Subcutaneous abdominal adipose tissue (tissue), 5 donors: ENCODE results near the gene PNRC1.

Experiments used
- H3K27ac ChIP-seq: one replicate; pipeline ENCODE4 v1.7.0; 2013; ENCODE audit warnings: low read depth, mild to moderate bottlenecking, inconsistent platforms, low read length, moderate library complexity
- H3K27me3 ChIP-seq, 5 donors: one replicate each; pipeline ENCODE4 v1.7.0; 2013; ENCODE audit warnings: low read length in 5 of 5, inconsistent platforms in 1 of 5; ENCODE audit not compliant: control insufficient read depth in 5 of 5, insufficient read depth in 4 of 5
- H3K36me3 ChIP-seq, 5 donors: one replicate each; pipeline ENCODE4 v1.7.0; 2013; ENCODE audit warnings: low read length in 5 of 5; ENCODE audit not compliant: control insufficient read depth in 5 of 5, insufficient read depth in 5 of 5
- H3K4me1 ChIP-seq, 5 donors: one replicate each; pipeline ENCODE4 v1.7.0; 2013; ENCODE audit warnings: low read length in 5 of 5, mild to moderate bottlenecking in 3 of 5, moderate library complexity in 1 of 5; ENCODE audit not compliant: control insufficient read depth in 5 of 5, insufficient read depth in 5 of 5
- H3K4me3 ChIP-seq, 5 donors: one replicate each; pipeline ENCODE4 v1.7.0; 2013; ENCODE audit warnings: low read length in 5 of 5, low read depth in 1 of 5
- H3K9ac ChIP-seq, 5 donors: one replicate each; pipeline ENCODE4 v1.7.0; 2013; ENCODE audit warnings: low read length in 5 of 5, mild to moderate bottlenecking in 4 of 5, moderate library complexity in 3 of 5
- H3K9me3 ChIP-seq, 5 donors: one replicate each; pipeline ENCODE4 v1.7.0; 2013; ENCODE audit warnings: low read length in 5 of 5; ENCODE audit not compliant: control insufficient read depth in 5 of 5
- donor health status: healthy.
- donor health status: healthy.
- donor health status: healthy.
- donor health status: healthy.
- donor health status: healthy.

Gene PNRC1

GRCh38 chr6:89044328-89045010 lies 36.1 kb upstream of the PNRC1 start:
- Histone ChIP-seq H3K36me3 (no peaks in the 10 kb centered on the region), H3K27me3 (no peaks in the 10 kb centered on the region), H3K9me3 (no peaks in the 10 kb centered on the region), H3K27ac (no peak overlapping the region), H3K4me3 (no peak overlapping the region), H3K9ac (no peak overlapping the region), H3K4me1 (peaks cover 0 to 13% (median 3%) of the 10 kb centered on the region in 5 donors)

DNA sequence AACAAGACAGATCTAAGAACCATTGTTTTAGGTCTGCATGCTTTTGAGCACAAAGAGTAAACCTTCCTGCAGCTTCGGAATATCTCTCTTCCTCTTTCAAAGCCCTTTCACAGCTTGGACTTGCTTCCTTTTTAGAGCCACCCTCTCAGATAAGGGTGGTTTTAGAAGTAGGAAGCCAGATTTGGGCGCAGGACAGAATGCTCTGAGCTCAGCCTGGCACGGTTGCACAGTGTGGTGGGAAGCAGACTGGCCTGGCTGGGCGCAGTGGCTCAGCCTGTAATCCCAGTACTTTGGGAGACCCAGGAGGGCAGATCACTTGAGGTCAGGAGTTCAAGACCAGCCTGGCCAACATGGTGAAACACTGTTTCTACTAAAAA lies 35.6 kb upstream of the PNRC1 start:
- H3K36me3 ChIP-seq, result no peaks in the 10 kb centered on the region
- H3K4me1 ChIP-seq, result peaks cover 4 to 18% (median 8%) of the 10 kb centered on the region in 5 donors
- no peak overlapping the region for H3K27ac ChIP-seq
- H3K9ac ChIP-seq, result no peak overlapping the region
- H3K4me3 ChIP-seq, result no peak overlapping the region
- H3K9me3 ChIP-seq, result no peaks in the 10 kb centered on the region
- no peaks in the 10 kb centered on the region for H3K27me3 ChIP-seq

GRCh38 chr6:89045576-89045975 lies 35.0 kb upstream of the PNRC1 start:
- H3K9me3 ChIP-seq, result no peaks in the 10 kb centered on the region
- H3K4me3 ChIP-seq, result no peak overlapping the region
- H3K27me3 ChIP-seq, result no peaks in the 10 kb centered on the region
- H3K4me1 ChIP-seq, result peaks cover 10 to 24% (median 13%) of the 10 kb centered on the region in 5 donors
- H3K27ac ChIP-seq, result no peak overlapping the region
- no peaks in the 10 kb centered on the region for H3K36me3 ChIP-seq
- no peak overlapping the region for H3K9ac ChIP-seq

- H3K27me3 ChIP-seq, result no peaks in the 10 kb centered on the region
- no peak overlapping the region for H3K4me3 ChIP-seq
- no peak overlapping the region for H3K27ac ChIP-seq
- H3K4me1 ChIP-seq, result peaks cover 12 to 28% (median 16%) of the 10 kb centered on the region in 5 donors
- H3K9me3 ChIP-seq, result no peaks in the 10 kb centered on the region
- H3K9ac ChIP-seq, result no peak overlapping the region
- no peaks in the 10 kb centered on the region for H3K36me3 ChIP-seq
These were observed 33.1 kb upstream of the PNRC1 start for GRCh38 chr6:89047473-89047872.

DNA sequence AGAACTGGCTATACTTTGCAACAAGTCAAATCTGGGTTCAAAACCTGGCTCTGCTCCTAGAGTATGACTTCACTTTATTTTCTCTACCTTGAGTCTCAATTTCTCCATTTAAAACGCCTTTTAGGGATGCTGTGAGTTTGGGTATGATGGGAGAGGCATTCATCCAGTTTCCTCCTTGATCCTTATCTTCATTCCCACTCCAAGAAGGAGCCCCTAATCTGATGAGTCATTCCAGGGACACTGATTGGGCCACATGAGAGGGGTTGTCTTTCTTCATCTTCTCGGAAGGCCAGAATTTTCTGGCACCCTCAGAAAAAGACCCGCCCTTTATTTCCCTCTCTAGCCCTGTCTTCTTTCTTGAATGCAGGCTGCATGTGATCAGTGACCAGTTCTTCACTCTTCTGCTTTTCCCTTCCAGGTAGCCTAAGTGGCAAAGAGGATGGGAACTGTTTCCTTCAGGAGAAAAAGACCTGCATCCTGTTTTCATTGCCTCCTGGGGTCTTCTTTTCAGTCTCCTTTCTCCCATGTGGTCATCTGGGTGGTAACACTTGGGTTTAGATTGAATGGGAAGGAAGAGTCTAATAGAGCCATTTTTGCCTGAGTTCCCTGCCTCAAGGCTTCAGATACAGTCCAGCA lies 32.1 kb upstream of the PNRC1 start:
- H3K27ac ChIP-seq, result no peak overlapping the region
- no peak overlapping the region for H3K4me3 ChIP-seq
- H3K9ac ChIP-seq, result no peak overlapping the region
- H3K27me3 ChIP-seq, result no peaks in the 10 kb centered on the region
- H3K4me1 ChIP-seq, result peaks cover 12 to 28% (median 16%) of the 10 kb centered on the region in 5 donors
- H3K36me3 ChIP-seq, result no peaks in the 10 kb centered on the region
- H3K9me3 ChIP-seq, result no peaks in the 10 kb centered on the region

GRCh38 chr6:89048985-89049384 lies 31.6 kb upstream of the PNRC1 start:
- Histone ChIP-seq H3K36me3 (no peaks in the 10 kb centered on the region), H3K4me3 (no peak overlapping the region), H3K9ac (no peak overlapping the region), H3K27me3 (no peaks in the 10 kb centered on the region), H3K4me1 (peaks cover 12 to 28% (median 16%) of the 10 kb centered on the region in 5 donors), H3K9me3 (no peaks in the 10 kb centered on the region), H3K27ac (no peak overlapping the region)

- H3K4me1 ChIP-seq, result peaks cover 12 to 26% (median 16%) of the 10 kb centered on the region in 5 donors
These were observed 30.4 kb upstream of the PNRC1 start for GRCh38 chr6:89050155-89050554.

DNA sequence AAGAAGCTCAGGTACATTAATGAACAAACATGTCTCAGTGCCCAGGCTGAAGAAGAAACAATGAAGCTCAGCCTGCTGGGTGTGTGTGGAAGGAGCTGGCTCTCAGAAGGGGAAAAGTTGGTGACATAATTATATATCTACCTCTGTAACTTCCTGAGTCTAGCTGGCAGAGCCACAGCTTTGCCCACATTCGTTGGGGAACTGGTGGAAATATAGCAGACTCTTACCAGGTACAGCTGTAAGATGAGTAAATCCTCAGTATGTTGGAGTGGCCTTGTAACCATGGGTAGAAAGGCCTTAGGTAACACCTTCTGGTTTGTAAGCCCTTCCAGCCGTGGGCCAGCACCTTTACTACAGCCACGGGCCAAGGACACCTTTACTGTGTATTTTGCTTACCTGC lies 29.9 kb upstream of the PNRC1 start:
- H3K36me3 ChIP-seq, result no peaks in the 10 kb centered on the region
- H3K27me3 ChIP-seq, result no peaks in the 10 kb centered on the region
- no peak overlapping the region for H3K4me3 ChIP-seq
- no peaks in the 10 kb centered on the region for H3K9me3 ChIP-seq
- H3K4me1 ChIP-seq, result peaks cover 12 to 26% (median 16%) of the 10 kb centered on the region in 5 donors
- peak overlapping the region; percentile 39 for H3K27ac ChIP-seq
- H3K9ac ChIP-seq, result no peak overlapping the region

More at GRCh38 chr6:89050155-89050554, 30.4 kb upstream of the PNRC1 start:
- Histone ChIP-seq H3K9me3 (no peaks in the 10 kb centered on the region), H3K27me3 (no peaks in the 10 kb centered on the region), H3K27ac (peak overlapping the region; percentile 39), H3K9ac (no peak overlapping the region), H3K4me3 (no peak overlapping the region), H3K36me3 (no peaks in the 10 kb centered on the region)

GRCh38 chr6:89051676-89052075 lies 28.9 kb upstream of the PNRC1 start:
- Histone ChIP-seq H3K4me1 (peaks cover 12 to 26% (median 16%) of the 10 kb centered on the region in 5 donors), H3K4me3 (no peak overlapping the region), H3K9me3 (no peaks in the 10 kb centered on the region)

DNA sequence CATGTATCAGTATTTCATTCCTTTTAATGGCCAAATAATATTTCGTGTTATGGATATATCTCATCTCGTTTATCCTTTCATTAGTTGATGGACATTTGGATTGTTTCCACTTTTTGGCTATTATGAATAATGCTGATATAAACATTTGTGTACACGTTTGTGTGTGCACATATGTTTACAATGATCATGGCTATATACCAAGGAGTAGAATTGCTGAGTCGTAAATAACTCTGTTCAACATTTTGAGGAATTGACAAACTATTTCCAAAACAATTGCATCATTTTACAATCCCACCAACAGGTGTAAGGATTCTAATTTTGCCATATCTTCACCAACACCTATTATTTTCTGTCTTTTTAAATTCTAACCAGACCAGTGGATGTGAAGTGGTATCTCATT lies 26.3 kb upstream of the PNRC1 start:
- Histone ChIP-seq H3K9me3 (no peaks in the 10 kb centered on the region), H3K27ac (no peak overlapping the region)

More at GRCh38 chr6:89051676-89052075, 28.9 kb upstream of the PNRC1 start:
- H3K36me3 ChIP-seq, result no peaks in the 10 kb centered on the region
- H3K9ac ChIP-seq, result no peak overlapping the region
- no peaks in the 10 kb centered on the region for H3K27me3 ChIP-seq
- H3K27ac ChIP-seq, result no peak overlapping the region

More for the DNA sequence above, 26.3 kb upstream of the PNRC1 start:
- no peaks in the 10 kb centered on the region for H3K36me3 ChIP-seq
- no peaks in the 10 kb centered on the region for H3K27me3 ChIP-seq
- H3K4me3 ChIP-seq, result no peak overlapping the region
- no peak overlapping the region for H3K9ac ChIP-seq
- peaks cover 12 to 18% (median 16%) of the 10 kb centered on the region in 5 donors for H3K4me1 ChIP-seq
